ENCODE measurements around the gene PLXNC1.

Gene PLXNC1

GRCh38 chr12:94157981-94158411 lies 9.6 kb downstream of the PLXNC1 start:
- DNase-seq (ENCODE audit: low read depth in 2 of 2), result no peak

GRCh38 chr12:94158666-94159065 lies 10.3 kb downstream of the PLXNC1 start:
- no peak for DNase-seq (ENCODE audit: low read depth in 2 of 2)

- DNase-seq (ENCODE audit: low read depth in 2 of 2), result no peak
These were observed 13.7 kb downstream of the PLXNC1 start for GRCh38 chr12:94162108-94162507.

GRCh38 chr12:94163850-94164249 lies 15.5 kb downstream of the PLXNC1 start:
- DNase-seq (ENCODE audit: low read depth in 2 of 2), result no peak

GRCh38 chr12:94165138-94165537 lies 16.8 kb downstream of the PLXNC1 start:
- DNase-seq (ENCODE audit: low read depth in 2 of 2), result no peak

- DNase-seq (ENCODE audit: low read depth in 2 of 2), result no peak
These were observed 17.4 kb downstream of the PLXNC1 start for GRCh38 chr12:94165670-94166364.

- DNase-seq (ENCODE audit: low read depth in 2 of 2), result no peak
These were observed 18.8 kb downstream of the PLXNC1 start for GRCh38 chr12:94167071-94167755.

- DNase-seq (ENCODE audit: low read depth in 2 of 2), result no peak
These were observed 19.5 kb downstream of the PLXNC1 start for GRCh38 chr12:94167756-94168416.

- no peak for DNase-seq (ENCODE audit: low read depth in 2 of 2)
These were observed 21.1 kb downstream of the PLXNC1 start for GRCh38 chr12:94169495-94169894.

GRCh38 chr12:94169966-94170689 lies 21.8 kb downstream of the PLXNC1 start:
- DNase-seq (ENCODE audit: low read depth in 2 of 2), result no peak

GRCh38 chr12:94170690-94171594 lies 22.6 kb downstream of the PLXNC1 start:
- no peak for DNase-seq (ENCODE audit: low read depth in 2 of 2)

- DNase-seq (ENCODE audit: low read depth in 2 of 2), result no peak
These were observed 23.2 kb downstream of the PLXNC1 start for GRCh38 chr12:94171595-94171930.

- peak; percentile 24 to 44 for DNase-seq (ENCODE audit: low read depth in 2 of 2)
These were observed 23.7 kb downstream of the PLXNC1 start for GRCh38 chr12:94172031-94172430.

- DNase-seq (ENCODE audit: low read depth in 2 of 2), result no peak
These were observed 24.6 kb downstream of the PLXNC1 start for GRCh38 chr12:94172973-94173372.

- DNase-seq (ENCODE audit: low read depth in 2 of 2), result no peak
These were observed 25.4 kb downstream of the PLXNC1 start for GRCh38 chr12:94173660-94174265.

- DNase-seq (ENCODE audit: low read depth in 2 of 2), result peak in 1 of 2 donors; percentile 16
These were observed 26.2 kb downstream of the PLXNC1 start for GRCh38 chr12:94174576-94174975.

GRCh38 chr12:94175763-94176668 lies 27.6 kb downstream of the PLXNC1 start:
- DNase-seq (ENCODE audit: low read depth in 2 of 2), result no peak

- no peak for DNase-seq (ENCODE audit: low read depth in 2 of 2)
These were observed 29.7 kb downstream of the PLXNC1 start for GRCh38 chr12:94178054-94178453.

GRCh38 chr12:94178882-94179281 lies 30.5 kb downstream of the PLXNC1 start:
- DNase-seq (ENCODE audit: low read depth in 2 of 2), result no peak

- DNase-seq (ENCODE audit: low read depth in 2 of 2), result no peak
These were observed 31.3 kb downstream of the PLXNC1 start for GRCh38 chr12:94179723-94180122.
